T-helper 2 cell treated with Interferon-gamma antibody and Interleukin-4, amounts not matched to agents 5 μg/mL and 100 μg/mL, for 36 hours (primary cell): ENCODE data around the gene SPHK2.

ENCODE experiments used
- DNase-seq: peaks from one replicate; pipeline ENCODE4 v3.0.0; 2021; ENCODE audit warnings: low spot score
- H3K27ac Mint-ChIP-seq: one replicate; pipeline ENCODE4 v1.8.0; 2021; ENCODE audit warnings: mild to moderate bottlenecking, mixed read lengths
- H3K27me3 Mint-ChIP-seq: one replicate; pipeline ENCODE4 v1.8.0; 2021; ENCODE audit warnings: low read depth, mixed read lengths
- H3K36me3 Mint-ChIP-seq: one replicate; pipeline ENCODE4 v1.8.0; 2021; ENCODE audit warnings: low read depth, mixed read lengths
- H3K4me1 Mint-ChIP-seq: one replicate; pipeline ENCODE4 v1.8.0; 2021; ENCODE audit warnings: low read depth, mixed read lengths
- H3K4me3 Mint-ChIP-seq: one replicate; pipeline ENCODE4 v1.8.0; 2022; ENCODE audit warnings: mild to moderate bottlenecking, moderate library complexity, mixed read lengths
- H3K9me3 Mint-ChIP-seq: one replicate; pipeline ENCODE4 v1.8.0; 2021; ENCODE audit warnings: mixed read lengths

SPHK2 gene

GRCh38 chr19:48596237-48596636 lies 23.1 kb upstream of the SPHK2 start:
- Mint-ChIP-seq H3K36me3 (no peaks in the 10 kb centered on the region), H3K4me3 (peak overlapping the region; percentile 75), H3K27me3 (no peaks in the 10 kb centered on the region), H3K4me1 (peaks cover 6% of the 10 kb centered on the region), H3K27ac (peak overlapping the region; percentile 77), H3K9me3 (no peaks in the 10 kb centered on the region)
- DNase-seq = no peak

DNA sequence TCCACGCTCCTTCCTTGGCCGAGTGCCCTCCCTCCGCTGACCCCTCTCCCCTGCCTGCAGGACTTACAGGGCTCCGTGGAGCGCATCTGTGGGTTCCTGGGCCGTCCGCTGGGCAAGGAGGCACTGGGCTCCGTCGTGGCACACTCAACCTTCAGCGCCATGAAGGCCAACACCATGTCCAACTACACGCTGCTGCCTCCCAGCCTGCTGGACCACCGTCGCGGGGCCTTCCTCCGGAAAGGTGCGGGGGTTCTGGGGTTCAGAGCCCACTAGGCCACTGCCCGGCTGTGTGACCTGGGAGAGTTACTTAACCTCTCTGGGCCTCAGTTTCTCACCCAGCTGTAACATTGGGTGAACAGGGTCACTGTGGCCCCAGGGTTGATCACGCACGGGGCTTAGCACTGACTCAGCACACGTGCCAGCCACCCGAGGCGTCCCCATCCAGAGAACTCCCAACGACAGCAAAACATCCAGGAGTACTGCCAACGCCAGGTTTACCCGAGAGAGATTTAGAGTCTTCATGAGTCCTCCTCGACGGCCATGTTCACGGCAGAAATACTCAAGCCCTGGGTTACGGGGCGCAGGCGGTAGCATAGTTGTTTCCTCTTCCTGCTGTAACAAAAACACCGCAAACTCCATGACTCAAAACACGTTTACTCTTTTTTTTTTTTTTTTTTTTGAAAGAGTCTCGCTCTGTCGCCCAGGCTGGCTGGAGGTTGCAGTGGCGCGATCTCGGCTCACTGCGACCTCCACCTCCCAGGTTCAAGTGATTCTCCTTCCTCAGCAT lies 22.4 kb upstream of the SPHK2 start:
- no peaks in the 10 kb centered on the region for H3K9me3 Mint-ChIP-seq
- peaks cover 4% of the 10 kb centered on the region for H3K4me1 Mint-ChIP-seq
- peak; percentile 36 for DNase-seq
- H3K36me3 Mint-ChIP-seq = no peaks in the 10 kb centered on the region
- H3K4me3 Mint-ChIP-seq = peak overlapping the region; percentile 75
- no peaks in the 10 kb centered on the region for H3K27me3 Mint-ChIP-seq
- H3K27ac Mint-ChIP-seq = peak overlapping the region; percentile 77

DNA sequence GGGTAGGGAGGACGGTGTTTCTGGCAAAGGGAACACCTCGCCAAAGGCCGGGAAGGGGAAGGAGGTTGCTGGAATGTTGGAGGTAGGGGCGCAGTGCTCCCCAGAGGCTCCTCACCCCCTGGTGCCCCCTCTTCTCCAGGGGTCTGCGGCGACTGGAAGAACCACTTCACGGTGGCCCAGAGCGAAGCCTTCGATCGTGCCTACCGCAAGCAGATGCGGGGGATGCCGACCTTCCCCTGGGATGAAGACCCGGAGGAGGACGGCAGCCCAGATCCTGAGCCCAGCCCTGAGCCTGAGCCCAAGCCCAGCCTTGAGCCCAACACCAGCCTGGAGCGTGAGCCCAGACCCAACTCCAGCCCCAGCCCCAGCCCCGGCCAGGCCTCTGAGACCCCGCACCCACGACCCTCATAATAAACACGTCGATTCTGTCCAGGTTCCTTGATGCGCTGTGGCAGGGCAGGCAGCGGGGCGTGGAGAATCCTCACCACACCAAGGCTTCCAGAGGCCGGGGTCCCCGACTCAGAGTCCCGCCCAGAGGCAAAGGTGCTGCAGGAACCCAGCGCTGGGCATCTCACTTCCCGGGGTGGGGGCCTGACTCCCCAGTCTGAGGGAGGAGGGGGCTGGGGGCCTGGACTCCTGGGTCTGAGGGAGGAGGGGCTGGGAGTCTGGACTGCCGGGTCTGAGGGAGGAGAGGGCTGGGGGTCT lies 20.2 kb upstream of the SPHK2 start:
- no peak for DNase-seq
- no peak overlapping the region for H3K27ac Mint-ChIP-seq
- H3K4me3 Mint-ChIP-seq = no peak overlapping the region
- peaks cover 4% of the 10 kb centered on the region for H3K4me1 Mint-ChIP-seq
- no peaks in the 10 kb centered on the region for H3K36me3 Mint-ChIP-seq
- H3K9me3 Mint-ChIP-seq = no peaks in the 10 kb centered on the region
- H3K27me3 Mint-ChIP-seq = no peaks in the 10 kb centered on the region

- Mint-ChIP-seq H3K4me3 (no peak overlapping the region), H3K4me1 (peaks cover 2% of the 10 kb centered on the region), H3K9me3 (no peaks in the 10 kb centered on the region), H3K36me3 (no peaks in the 10 kb centered on the region), H3K27me3 (no peaks in the 10 kb centered on the region), H3K27ac (no peak overlapping the region)
- no peak for DNase-seq
Observed at GRCh38 chr19:48600679-48601417, 18.5 kb upstream of the SPHK2 start.

DNA sequence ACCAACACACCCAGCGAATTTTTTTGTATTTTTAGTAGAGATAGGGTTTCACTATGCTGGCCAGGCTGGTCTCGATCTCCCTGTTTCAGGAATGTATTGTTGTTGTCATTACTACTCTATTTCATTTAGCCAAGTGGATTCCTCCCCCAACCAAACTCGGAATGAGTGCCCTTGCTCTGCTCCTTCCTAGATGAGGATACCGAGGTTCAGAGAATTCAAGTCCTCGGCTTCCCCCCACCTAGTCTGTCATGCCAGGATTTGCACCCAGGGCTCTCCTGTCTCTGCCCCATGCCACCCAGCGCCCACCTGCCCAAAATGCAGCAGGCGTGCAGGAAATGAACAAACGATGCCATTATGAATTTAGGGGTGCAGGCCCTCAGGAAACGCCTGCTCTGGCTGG lies 16.3 kb upstream of the SPHK2 start:
- H3K27me3 Mint-ChIP-seq = no peaks in the 10 kb centered on the region
- no peak for DNase-seq
- no peak overlapping the region for H3K27ac Mint-ChIP-seq
- no peaks in the 10 kb centered on the region for H3K36me3 Mint-ChIP-seq
- H3K9me3 Mint-ChIP-seq = no peaks in the 10 kb centered on the region
- no peaks in the 10 kb centered on the region for H3K4me1 Mint-ChIP-seq
- no peak overlapping the region for H3K4me3 Mint-ChIP-seq

DNA sequence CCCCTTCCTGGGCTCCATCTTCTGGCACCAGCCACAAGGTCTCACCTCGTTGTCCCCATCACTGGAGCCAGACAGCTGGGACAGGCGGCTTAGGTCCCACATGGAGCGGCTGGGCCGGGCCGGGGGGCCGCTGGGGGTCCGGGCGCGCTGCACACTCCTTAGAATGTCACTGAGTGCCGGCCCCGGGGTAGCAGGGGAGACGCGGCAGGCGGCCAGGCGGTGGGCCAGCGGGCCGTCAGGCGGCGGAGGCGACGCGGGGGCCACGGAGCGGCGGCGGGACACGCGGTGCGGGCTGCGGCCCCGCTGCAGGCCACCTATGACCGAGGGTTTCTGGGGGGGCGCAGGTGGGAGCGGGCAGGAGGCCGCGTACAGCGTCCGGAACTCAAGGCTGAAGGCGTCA lies 15.9 kb upstream of the SPHK2 start:
- no peaks in the 10 kb centered on the region for H3K36me3 Mint-ChIP-seq
- H3K27ac Mint-ChIP-seq = no peak overlapping the region
- no peak for DNase-seq
- no peaks in the 10 kb centered on the region for H3K27me3 Mint-ChIP-seq
- H3K9me3 Mint-ChIP-seq = no peaks in the 10 kb centered on the region
- H3K4me3 Mint-ChIP-seq = no peak overlapping the region
- H3K4me1 Mint-ChIP-seq = no peaks in the 10 kb centered on the region

DNA sequence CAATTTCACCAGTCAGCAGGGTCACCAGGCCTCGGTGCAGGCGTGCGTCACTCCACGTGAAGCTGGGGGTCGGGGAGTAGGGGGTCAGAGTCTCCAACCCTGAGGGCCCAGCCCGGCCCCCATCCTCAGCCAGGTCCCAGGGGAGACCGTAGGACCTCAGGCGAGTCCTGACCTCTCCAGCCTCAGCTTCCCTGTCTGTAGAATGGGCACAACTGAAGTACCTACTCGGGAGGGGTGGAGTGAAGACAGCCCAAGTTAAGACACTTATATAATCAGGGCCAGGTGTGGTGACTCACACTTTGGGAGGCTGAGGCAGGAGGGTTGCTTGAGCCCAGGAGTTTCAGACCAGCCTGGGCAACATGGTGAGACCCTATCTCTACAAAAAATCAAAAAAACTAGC lies 15.5 kb upstream of the SPHK2 start:
- H3K4me3 Mint-ChIP-seq = no peak overlapping the region
- H3K27me3 Mint-ChIP-seq = no peaks in the 10 kb centered on the region
- no peak overlapping the region for H3K27ac Mint-ChIP-seq
- H3K9me3 Mint-ChIP-seq = no peaks in the 10 kb centered on the region
- H3K36me3 Mint-ChIP-seq = no peaks in the 10 kb centered on the region
- DNase-seq = no peak
- H3K4me1 Mint-ChIP-seq = peaks cover 3% of the 10 kb centered on the region

DNA sequence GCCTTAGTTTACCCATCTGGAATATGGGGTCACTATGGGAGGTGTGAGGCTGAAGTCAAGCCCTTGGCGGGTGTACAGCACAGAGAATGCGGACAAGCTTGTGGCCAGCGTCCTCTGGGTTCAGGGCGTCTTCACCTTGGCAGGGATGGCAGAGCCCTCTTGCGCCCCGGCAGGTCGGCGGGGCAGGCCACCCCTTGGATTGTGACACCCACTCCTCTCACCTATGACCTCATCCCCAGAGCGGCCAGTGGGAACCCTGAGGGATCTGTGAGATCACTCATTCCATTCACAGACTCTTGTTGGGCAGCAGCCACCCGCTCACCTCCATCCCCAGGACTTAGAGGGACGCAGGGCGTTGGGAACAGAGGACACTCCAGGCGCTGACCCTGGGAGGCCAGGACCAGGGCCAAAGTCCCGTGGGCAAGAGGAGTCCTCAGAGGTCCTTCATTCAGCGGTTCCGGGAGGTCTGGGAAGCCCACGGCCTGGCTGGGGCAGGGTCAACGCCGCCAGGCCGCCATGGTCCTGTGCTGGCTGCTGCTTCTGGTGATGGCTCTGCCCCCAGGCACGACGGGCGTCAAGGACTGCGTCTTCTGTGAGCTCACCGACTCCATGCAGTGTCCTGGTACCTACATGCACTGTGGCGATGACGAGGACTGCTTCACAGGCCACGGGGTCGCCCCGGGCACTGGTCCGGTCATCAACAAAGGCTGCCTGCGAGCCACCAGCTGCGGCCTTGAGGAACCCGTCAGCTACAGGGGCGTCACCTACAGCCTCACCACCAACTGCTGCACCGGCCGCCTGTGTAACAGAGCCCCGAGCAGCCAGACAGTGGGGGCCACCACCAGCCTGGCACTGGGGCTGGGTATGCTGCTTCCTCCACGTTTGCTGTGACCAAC lies 12.6 kb upstream of the SPHK2 start, which contains the start of gene SPACA4:
Gene SPACA4 (plus strand): TSS at position 280 of the 896 bp plus-strand sequence. CDS start 237 bp downstream, at position 517.
- H3K4me3 Mint-ChIP-seq = no peak within 1 kb of the TSS
- no peaks in the 10 kb centered on the region for H3K27me3 Mint-ChIP-seq
- no peaks in the 10 kb centered on the region for H3K36me3 Mint-ChIP-seq
- H3K4me1 Mint-ChIP-seq = peaks cover 4% of the 10 kb centered on the region
- no peaks in the 10 kb centered on the region for H3K9me3 Mint-ChIP-seq
- no peak within 1 kb of the TSS for H3K27ac Mint-ChIP-seq
- DNase-seq = no peak

DNA sequence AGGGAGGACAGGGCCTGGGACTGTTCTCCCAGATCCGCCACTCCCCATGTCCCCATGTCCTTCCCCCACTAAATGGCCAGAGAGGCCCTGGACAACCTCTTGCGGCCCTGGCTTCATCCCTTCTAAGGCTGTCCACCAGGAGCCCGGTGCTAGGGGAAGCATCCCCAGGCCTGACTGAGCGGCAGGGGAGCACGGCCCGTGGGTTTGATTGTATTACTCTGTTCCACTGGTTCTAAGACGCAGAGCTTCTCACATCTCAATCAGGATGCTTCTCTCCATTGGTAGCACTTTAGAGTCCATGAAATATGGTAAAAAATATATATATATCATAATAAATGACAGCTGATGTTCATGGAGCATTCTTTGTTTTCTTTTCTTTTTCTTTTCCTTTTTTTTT lies 11.9 kb upstream of the SPHK2 start:
- DNase-seq = no peak
- Mint-ChIP-seq H3K4me3 (no peak overlapping the region), H3K4me1 (peaks cover 4% of the 10 kb centered on the region), H3K27ac (no peak overlapping the region), H3K36me3 (no peaks in the 10 kb centered on the region), H3K9me3 (no peaks in the 10 kb centered on the region), H3K27me3 (no peaks in the 10 kb centered on the region)

DNA sequence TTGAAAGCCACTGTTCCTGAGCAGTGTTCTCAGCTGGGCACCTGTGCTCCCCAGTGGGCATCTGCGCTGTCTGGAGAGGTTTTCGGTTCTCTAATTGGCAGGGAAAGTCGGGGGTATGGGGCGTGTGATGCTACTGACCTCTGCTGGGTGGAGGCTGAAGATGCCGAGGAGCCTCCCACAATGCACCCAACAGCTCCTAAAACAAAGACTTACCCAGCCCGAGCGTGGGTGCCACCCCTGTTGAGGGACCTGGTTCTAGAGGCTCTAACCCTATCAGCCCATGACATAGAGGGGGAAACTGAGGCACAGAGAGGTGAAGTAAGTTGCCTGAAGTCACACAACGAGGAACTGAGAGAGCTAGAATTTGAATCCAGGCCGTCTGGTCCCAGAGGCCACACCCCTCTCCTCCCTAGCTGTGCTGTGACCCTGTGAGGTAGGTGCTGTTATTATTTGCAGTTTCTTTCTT lies 10.5 kb upstream of the SPHK2 start:
- Mint-ChIP-seq H3K9me3 (no peaks in the 10 kb centered on the region), H3K4me3 (no peak overlapping the region)

GRCh38 chr19:48609571-48610108 lies 9.7 kb upstream of the SPHK2 start:
- Mint-ChIP-seq H3K27me3 (no peaks in the 10 kb centered on the region), H3K9me3 (no peaks in the 10 kb centered on the region), H3K27ac (no peak overlapping the region), H3K4me1 (peaks cover 4% of the 10 kb centered on the region), H3K36me3 (no peaks in the 10 kb centered on the region), H3K4me3 (no peak overlapping the region)
- no peak for DNase-seq

More for the DNA sequence above, 10.5 kb upstream of the SPHK2 start:
- H3K27ac Mint-ChIP-seq = peak overlapping the region; percentile 55
- H3K27me3 Mint-ChIP-seq = no peaks in the 10 kb centered on the region
- no peaks in the 10 kb centered on the region for H3K36me3 Mint-ChIP-seq
- no peak for DNase-seq
- H3K4me1 Mint-ChIP-seq = peaks cover 4% of the 10 kb centered on the region

DNA sequence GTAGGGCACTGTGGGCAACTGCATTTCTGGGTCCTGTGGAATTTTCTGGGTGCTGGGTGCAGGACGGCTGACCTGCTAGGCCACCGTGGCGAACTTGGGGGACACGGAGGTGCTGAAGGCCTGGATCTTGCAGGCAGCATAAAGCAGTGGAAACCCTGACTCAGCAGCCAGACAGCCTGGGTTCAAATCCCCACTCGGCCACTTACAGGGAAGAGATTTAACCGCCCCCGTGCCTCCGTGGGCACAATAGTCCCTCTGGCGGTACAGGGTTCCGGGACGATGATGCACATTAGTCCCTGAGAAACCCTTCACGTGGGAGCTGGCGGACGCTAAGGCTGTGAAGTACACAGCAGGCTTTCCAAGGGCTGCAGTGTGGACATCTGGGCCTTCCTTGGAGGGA lies 7.4 kb upstream of the SPHK2 start:
- Mint-ChIP-seq H3K36me3 (peaks cover 18% of the 10 kb centered on the region), H3K4me3 (no peak overlapping the region), H3K4me1 (peaks cover 10% of the 10 kb centered on the region), H3K27ac (no peak overlapping the region), H3K27me3 (no peaks in the 10 kb centered on the region), H3K9me3 (no peaks in the 10 kb centered on the region)
- no peak for DNase-seq
